ENCODE data around the gene ZFP28. TPM values are rescaled to one million over a fixed set of nuclear protein-coding genes. Genes with fewer than 3 reads are reported as not detected.

Gene ZFP28
- total and polyA plus RNA-seq, 2 of the 8 experiments (the other 6 are each of a cell fraction or from before 2014, with no cell fraction given), result 1.6 to 4.5 TPM

- TF ChIP-seq CTCF (IDR thresholded peaks at IDR 0.05; ENCODE audit: control extremely low read depth in 1 of 3, insufficient read depth in 1 of 3, low read depth in 1 of 3, low read length in 3 of 3), result no peak
- TF ChIP-seq SIX5 (IDR thresholded peaks at IDR 0.05; ENCODE audit: low read depth, low read length), result peak; percentile 49; the same call in 1 of the 2 replicates
- TF ChIP-seq POLR2A (IDR thresholded peaks at IDR 0.05; ENCODE audit: control extremely low read depth in 1 of 2, low read depth in 2 of 2, low read length in 2 of 2), result peak; percentile 42 to 72
- no peak for TF ChIP-seq MAX (IDR thresholded peaks at IDR 0.05)
- no peak for TF ChIP-seq CREB1 (IDR thresholded peaks at IDR 0.05)
- TF ChIP-seq TAF7 (optimal IDR thresholded peaks at IDR 0.05; ENCODE audit: borderline replicate concordance, low read depth, low read length), result peak; percentile 20
- no peak for TF ChIP-seq RFX5 (IDR thresholded peaks at IDR 0.05; ENCODE audit: borderline replicate concordance, low read depth, low read length)
Measured at GRCh38 chr19:56594783-56595547, 56.2 kb downstream of the ZFP28 start, which contains the start of gene ZNF71 (continued).
